OCI-LY7 (cell line): Measurements from ENCODE around the gene THSD7B. TPM values are rescaled to one million over a fixed set of nuclear protein-coding genes. Genes with fewer than 3 reads are reported as not detected.

Experiments
- BruUV-seq: library from RNA; stranded (reverse); fragments of 400-500 nt; replicated peaks from 2 replicates; lab custom pipeline; 2021; lab: Mats Ljungman, UMichigan
- CTCF ChIA-PET: fragments of 300-600 bp; sonication (Branson Sonifier 250); formaldehyde crosslinking; loops from one replicate; lab custom pipeline; 2022; ENCODE audit warnings: antibody characterized with exemption; ENCODE audit not compliant: unreplicated experiment; lab: Charles Lee
- POLR2A ChIA-PET: fragments of 300-600 bp; sonication (Branson Sonifier 250); formaldehyde crosslinking; loops from one replicate; lab custom pipeline; 2022; ENCODE audit warnings: antibody characterized with exemption; lab: Charles Lee
- DNase-seq: peaks from one replicate; pipeline ENCODE4 v3.0.0-alpha.2; 2015; ENCODE audit warnings: low spot score
- H2AFZ ChIP-seq: fragments of 200-600 bp; sonication (generic), shearing (Covaris generic); 2 replicates; pipeline ENCODE4 v1.6.1; 2014; ENCODE audit warnings: mild to moderate bottlenecking, antibody characterized with exemption, low read length, moderate library complexity
- H3K27ac ChIP-seq: fragments of 200-600 bp; sonication (generic); 2 replicates; pipeline ENCODE4 v1.5.1; 2014; ENCODE audit warnings: mixed run types, low read depth, mild to moderate bottlenecking, moderate library complexity, low read length, inconsistent platforms; ENCODE audit not compliant: poor library complexity, severe bottlenecking
- H3K36me3 ChIP-seq: fragments of 200-600 bp; sonication (generic); 2 replicates; pipeline ENCODE4 v1.6.1; 2014; ENCODE audit warnings: mild to moderate bottlenecking, antibody characterized with exemption, low read length, moderate library complexity, mixed read lengths; ENCODE audit not compliant: insufficient read depth
- H3K4me1 ChIP-seq: fragments of 200-600 bp; sonication (generic); 2 replicates; pipeline ENCODE4 v1.5.1; 2014; ENCODE audit warnings: mild to moderate bottlenecking, low read length; ENCODE audit not compliant: insufficient read depth, poor library complexity, severe bottlenecking
- H3K4me2 ChIP-seq: fragments of 200-600 bp; sonication (generic); 2 replicates; pipeline ENCODE4 v1.6.1; 2014; ENCODE audit warnings: mild to moderate bottlenecking, low read length
- H3K4me3 ChIP-seq: fragments of 200-600 bp; sonication (generic); 2 replicates; pipeline ENCODE4 v1.5.1; 2014; ENCODE audit warnings: mild to moderate bottlenecking, low read depth, low read length; ENCODE audit not compliant: poor library complexity, severe bottlenecking
- H3K79me2 ChIP-seq: fragments of 200-600 bp; sonication (generic); 2 replicates; pipeline ENCODE4 v1.6.1; 2016; ENCODE audit warnings: low read depth, mild to moderate bottlenecking, low read length, moderate library complexity, mixed read lengths; ENCODE audit not compliant: insufficient read depth
- H3K9me2 ChIP-seq: fragments of 200-600 bp; sonication (generic); 2 replicates; pipeline ENCODE4 v1.6.1; 2016; ENCODE audit warnings: mild to moderate bottlenecking, low read length, mixed read lengths; ENCODE audit not compliant: insufficient read depth
- H3K9me3 ChIP-seq: fragments of 200-600 bp; sonication (generic); 2 replicates; pipeline ENCODE4 v1.6.1; 2014; ENCODE audit warnings: mild to moderate bottlenecking, mixed run types, low read length, mixed read lengths
- H4K20me1 ChIP-seq: fragments of 200-600 bp; sonication (generic); 2 replicates; pipeline ENCODE4 v1.6.1; 2014; ENCODE audit warnings: mild to moderate bottlenecking, antibody characterized with exemption, low read length, moderate library complexity, mixed read lengths; ENCODE audit not compliant: insufficient read depth
- EZH2phosphoT487 ChIP-seq: fragments of 200-600 bp; sonication (generic); IDR thresholded peaks from 2 replicates; pipeline ENCODE4 v1.6.1; 2018; ENCODE audit warnings: low read depth, borderline replicate concordance, mild to moderate bottlenecking, mixed run types, antibody characterized with exemption, low read length, moderate library complexity, mixed read lengths
- intact Hi-C: fragments of 100-400 bp; cut with micrococcal nuclease; formaldehyde crosslinking; loops from one replicate; pipeline ENCODE4 v1.10.0; 2022; ENCODE audit not compliant: unreplicated experiment
- total RNA-seq, 2 experiments: library from RNA; depleted of rRNA in 1 of 2; stranded (reverse); fragments of >200 nt in 1 of 2; shearing (Covaris generic) in 1 of 2; gene quantifications; 2 replicates each; pipeline ENCODE4 v1.2.3, GENCODE V29; 2014 to 2022
- TF ChIP-seq, protein P1 (sequence below): fragments of 200-600 bp; sonication (generic); conservative IDR thresholded peaks from 2 replicates; pipeline ENCODE4 v1.5.1; 2014; ENCODE audit warnings: mild to moderate bottlenecking, antibody characterized with exemption, low read length, moderate library complexity, mixed read lengths

The THSD7B gene
- total RNA-seq, 2 experiments from 2014 or later, result 1.8 TPM

DNA sequence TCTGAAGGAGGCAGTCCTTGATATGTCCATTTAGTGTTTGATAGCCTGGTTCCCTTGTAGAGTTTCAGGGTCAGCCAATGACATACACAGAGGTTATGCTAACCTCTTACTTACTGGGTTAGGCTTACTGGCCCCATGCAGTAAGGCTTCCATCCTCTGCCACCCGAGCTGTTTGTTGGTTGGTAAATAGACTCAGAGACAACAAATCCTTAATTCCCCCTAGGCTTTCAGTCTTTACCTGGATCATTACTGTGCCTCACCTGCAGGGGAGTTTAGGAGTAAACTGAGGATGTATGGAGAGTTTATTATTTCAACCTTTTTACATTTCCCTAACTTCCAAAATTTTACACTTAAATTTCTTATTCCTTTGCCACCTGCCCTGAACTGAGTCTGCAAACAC is 746.2 kb downstream of the THSD7B start:
- no peaks in the 10 kb centered on the region for H3K9me2 ChIP-seq
- no peaks in the 10 kb centered on the region for H3K79me2 ChIP-seq
- H4K20me1 ChIP-seq, result no peaks in the 10 kb centered on the region
- TF ChIP-seq, protein P1, sequence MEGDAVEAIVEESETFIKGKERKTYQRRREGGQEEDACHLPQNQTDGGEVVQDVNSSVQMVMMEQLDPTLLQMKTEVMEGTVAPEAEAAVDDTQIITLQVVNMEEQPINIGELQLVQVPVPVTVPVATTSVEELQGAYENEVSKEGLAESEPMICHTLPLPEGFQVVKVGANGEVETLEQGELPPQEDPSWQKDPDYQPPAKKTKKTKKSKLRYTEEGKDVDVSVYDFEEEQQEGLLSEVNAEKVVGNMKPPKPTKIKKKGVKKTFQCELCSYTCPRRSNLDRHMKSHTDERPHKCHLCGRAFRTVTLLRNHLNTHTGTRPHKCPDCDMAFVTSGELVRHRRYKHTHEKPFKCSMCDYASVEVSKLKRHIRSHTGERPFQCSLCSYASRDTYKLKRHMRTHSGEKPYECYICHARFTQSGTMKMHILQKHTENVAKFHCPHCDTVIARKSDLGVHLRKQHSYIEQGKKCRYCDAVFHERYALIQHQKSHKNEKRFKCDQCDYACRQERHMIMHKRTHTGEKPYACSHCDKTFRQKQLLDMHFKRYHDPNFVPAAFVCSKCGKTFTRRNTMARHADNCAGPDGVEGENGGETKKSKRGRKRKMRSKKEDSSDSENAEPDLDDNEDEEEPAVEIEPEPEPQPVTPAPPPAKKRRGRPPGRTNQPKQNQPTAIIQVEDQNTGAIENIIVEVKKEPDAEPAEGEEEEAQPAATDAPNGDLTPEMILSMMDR, result no peak
- no peak for TF ChIP-seq EZH2phosphoT487
- H3K4me3 ChIP-seq, result no peak overlapping the region
- no peak overlapping the region for H2AFZ ChIP-seq
- CTCF ChIA-PET, result no interaction called here
- no peak overlapping the region for H3K27ac ChIP-seq
- intact Hi-C loops, result no loop called here
- no peak overlapping the region for H3K4me2 ChIP-seq
- POLR2A ChIA-PET, result no interaction called here
- no peak for DNase-seq
- H3K9me3 ChIP-seq, result no peaks in the 10 kb centered on the region
- no peaks in the 10 kb centered on the region for H3K36me3 ChIP-seq
- no peaks in the 10 kb centered on the region for H3K4me1 ChIP-seq
- BruUV-seq, result no TSS peak

DNA sequence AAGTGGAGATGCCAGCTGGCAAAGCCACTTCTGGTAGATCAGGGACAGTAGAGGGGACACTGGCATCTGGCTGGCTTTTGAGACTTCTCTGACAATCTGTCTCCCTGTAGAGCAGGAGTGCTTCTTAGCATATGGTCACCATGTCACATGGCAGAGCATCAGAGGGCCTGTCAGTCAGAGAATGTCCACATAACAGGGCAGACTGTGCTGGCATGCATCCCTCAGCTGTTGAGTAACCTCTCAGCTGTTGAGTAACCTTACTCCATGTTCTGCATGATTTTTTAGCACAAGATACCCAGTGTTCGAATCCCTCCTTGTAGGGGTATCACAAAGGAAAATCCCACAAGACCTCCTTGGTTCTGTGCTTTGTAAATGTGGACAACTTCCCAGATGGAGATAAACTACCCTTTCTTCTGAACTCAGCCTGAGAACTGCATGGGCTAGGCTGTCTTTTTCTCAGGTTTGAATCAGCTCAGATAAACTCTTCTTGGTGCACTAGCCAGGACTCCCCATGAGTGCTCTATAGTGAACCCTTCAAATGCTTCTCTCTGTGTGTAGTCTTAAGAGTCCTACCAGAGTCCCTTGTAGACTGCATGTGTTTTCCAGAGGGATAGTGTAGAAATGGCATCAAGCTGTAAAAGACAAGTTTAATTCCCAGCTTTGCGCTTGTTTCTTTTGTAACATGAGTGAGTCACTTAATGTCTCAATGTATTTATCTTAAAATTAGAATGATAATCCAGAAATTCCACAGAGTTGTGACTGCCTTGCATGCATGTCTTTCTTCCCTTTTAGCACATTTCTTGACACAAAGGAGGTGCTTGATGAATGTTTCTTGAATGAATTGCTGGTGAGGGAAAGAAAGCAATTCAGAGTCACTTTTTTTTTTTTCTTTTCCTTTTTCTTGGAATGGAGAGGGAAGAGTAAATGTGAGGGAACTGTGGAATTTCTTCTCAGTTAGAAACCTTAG is 756.6 kb downstream of the THSD7B start:
- Histone ChIP-seq H3K79me2 (no peaks in the 10 kb centered on the region), H3K9me3 (no peaks in the 10 kb centered on the region), H3K4me3 (no peak overlapping the region), H3K36me3 (no peaks in the 10 kb centered on the region), H3K4me2 (no peak overlapping the region), H3K9me2 (no peaks in the 10 kb centered on the region), H4K20me1 (no peaks in the 10 kb centered on the region), H3K27ac (no peak overlapping the region), H2AFZ (no peak overlapping the region), H3K4me1 (no peaks in the 10 kb centered on the region)
- POLR2A ChIA-PET, result interaction anchor here (0.6 to 0.7 kb wide), 3 partner anchors 10 to 141 kb away, joined by 3 to 4 read pairs (median 4); no protein-coding TSS in a partner anchor
- CTCF ChIA-PET, result no interaction called here
- BruUV-seq, result no TSS peak
- TF ChIP-seq EZH2phosphoT487, result no peak
- TF ChIP-seq, protein P1, result no peak
- no peak for DNase-seq
- intact Hi-C loops, result no loop called here

DNA sequence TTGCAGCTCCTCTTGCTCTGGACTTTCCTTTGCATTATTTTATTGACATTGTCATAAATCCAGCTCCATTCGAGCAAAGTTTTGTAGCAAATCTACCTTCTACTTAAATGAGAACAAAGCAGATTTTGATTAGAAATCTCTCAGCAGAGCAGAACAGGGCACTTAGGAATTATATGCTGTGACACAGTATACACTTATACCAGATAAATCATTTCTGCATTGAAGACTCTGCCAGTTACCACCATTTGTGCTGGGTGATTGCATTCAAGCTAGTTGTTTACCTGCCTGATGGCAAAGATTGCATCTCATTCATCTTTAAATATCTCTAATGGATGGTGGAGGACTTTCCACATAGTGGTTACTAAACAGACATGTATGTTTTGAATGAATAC is 757.3 kb downstream of the THSD7B start:
- Histone ChIP-seq H3K36me3 (no peaks in the 10 kb centered on the region), H3K4me2 (no peak overlapping the region), H3K27ac (no peak overlapping the region), H2AFZ (no peak overlapping the region), H3K9me2 (no peaks in the 10 kb centered on the region), H3K4me3 (no peak overlapping the region), H3K4me1 (no peaks in the 10 kb centered on the region), H3K9me3 (no peaks in the 10 kb centered on the region), H3K79me2 (no peaks in the 10 kb centered on the region), H4K20me1 (no peaks in the 10 kb centered on the region)
- no peak for DNase-seq
- TF ChIP-seq, protein P1, result no peak
- TF ChIP-seq EZH2phosphoT487, result no peak
- POLR2A ChIA-PET, result interaction anchor here (0.7 kb wide), 1 partner anchor 142 kb away, joined by 4 read pairs; no protein-coding TSS in a partner anchor
- BruUV-seq, result no TSS peak
- intact Hi-C loops, result no loop called here
- CTCF ChIA-PET, result no interaction called here
